ENCODE data around the gene NOL4L.
"Not testable (repeated sequence)": the region's sequence is repeated elsewhere in the genome, so short reads cannot be mapped to it uniquely, and the experiment has no call there.

NOL4L gene

DNA sequence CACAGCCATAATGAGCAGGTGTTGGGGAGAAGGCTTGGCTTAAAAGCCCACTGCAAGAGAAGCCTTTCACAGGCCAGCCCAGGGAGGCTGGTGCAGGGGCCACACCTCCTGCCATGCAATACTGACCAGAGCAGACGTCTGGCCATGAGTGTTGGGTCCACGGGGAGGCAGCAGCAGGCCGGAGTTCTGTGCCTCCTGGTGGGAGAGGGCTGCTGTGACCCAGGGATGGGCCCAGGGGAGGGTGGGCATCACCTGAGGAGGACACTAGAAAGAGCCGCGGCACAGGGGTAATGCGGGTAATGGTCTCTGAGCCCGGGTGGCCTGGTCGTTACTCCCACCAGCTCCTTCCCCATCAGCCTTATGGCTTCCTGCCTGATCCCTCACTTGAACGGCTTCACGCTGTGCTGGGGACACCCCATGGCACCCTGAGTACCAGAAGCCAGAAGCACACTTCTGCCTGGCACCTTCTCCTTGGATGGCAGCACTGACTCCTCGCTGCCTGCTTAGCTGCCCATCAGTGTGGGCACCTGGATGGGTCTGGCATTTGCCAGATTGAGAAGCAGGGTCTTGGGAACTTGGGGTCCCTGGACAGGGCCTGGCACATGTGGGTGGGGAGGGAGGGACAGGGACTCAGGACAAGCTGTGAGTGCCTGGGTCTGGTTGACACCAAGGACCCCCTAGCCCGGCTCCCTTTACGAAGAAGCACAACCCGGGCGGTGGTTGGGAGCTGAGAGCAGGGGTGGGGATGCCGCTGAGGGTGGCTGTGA lies 118.2 kb downstream of the NOL4L start:
- DNase-seq = no peak

DNA sequence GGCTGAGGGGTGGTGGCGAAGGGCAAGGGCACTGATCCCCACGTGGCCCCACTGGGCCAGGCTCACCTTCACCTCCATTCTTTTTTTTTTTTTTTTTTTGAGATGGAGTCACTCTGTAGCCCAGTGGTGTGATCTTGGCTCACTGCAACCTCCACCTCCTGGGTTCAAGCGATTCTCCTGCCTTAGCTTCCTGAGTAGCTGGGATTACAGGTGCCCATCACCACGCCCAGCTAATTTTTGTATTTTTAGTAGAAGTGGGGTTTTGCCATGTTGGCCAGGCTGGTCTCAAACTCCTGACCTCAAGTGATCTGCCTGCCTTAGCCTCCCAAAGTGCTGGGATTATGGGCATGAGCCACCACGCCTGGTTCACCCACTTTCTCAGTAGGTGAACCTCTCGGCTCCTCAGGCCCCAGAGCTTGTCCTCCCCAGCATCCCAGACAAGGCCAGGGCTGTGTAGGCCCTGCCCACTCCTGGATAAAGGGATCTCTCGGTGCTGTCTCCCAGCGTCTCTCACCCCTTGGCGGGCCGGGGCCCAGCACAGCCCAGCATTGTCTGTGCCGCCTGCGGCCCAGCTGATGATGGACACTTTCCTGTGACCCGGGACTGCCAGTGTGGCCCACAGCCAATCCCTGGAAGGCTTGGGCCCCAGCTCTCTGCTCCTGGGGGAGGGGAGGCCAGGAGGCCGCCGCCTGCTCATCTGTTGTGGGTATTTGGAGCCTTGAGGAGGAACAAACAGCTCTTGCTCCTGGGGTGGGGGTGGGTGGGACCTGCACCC lies 119.0 kb downstream of the NOL4L start:
- DNase-seq = not testable (repeated sequence)

DNA sequence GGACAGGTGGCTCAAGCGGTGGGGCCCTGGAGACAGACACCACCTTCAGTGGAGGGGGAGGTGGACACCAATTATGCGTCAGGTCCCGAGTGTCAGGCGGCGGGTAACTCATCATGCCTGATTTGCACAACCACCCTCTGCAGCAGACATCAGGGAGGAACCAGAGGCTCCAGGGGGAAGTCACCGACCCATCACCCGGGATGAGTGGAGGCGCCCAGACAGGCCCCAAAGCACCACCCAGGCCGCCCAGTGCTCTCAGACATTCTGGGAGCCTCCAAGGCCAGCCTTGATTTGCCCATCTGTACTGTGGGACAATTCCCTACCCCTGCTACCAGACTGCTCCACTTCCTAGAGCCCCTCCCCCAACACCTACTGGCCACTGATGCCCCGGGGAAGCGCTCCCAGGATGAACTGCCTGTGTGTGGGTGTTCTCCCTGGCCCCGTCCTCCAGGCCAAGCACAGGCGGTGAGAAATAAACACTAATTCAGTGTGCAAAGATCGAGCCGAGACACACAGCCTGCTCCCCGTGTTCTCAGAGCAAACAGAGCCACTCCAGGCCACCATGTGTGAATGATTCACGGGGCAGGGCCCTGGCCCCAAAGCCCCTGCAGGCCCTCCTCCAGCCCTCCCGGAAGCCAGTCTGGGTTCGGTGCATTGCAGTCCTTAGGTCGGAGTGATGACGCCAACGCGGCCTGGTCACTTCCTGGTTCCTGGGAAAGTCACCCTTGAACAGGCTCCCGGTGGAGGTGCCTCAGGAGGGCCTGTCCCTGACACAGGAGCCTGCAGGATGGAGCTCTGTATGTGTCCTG lies 119.8 kb downstream of the NOL4L start:
- DNase-seq = no peak

DNA sequence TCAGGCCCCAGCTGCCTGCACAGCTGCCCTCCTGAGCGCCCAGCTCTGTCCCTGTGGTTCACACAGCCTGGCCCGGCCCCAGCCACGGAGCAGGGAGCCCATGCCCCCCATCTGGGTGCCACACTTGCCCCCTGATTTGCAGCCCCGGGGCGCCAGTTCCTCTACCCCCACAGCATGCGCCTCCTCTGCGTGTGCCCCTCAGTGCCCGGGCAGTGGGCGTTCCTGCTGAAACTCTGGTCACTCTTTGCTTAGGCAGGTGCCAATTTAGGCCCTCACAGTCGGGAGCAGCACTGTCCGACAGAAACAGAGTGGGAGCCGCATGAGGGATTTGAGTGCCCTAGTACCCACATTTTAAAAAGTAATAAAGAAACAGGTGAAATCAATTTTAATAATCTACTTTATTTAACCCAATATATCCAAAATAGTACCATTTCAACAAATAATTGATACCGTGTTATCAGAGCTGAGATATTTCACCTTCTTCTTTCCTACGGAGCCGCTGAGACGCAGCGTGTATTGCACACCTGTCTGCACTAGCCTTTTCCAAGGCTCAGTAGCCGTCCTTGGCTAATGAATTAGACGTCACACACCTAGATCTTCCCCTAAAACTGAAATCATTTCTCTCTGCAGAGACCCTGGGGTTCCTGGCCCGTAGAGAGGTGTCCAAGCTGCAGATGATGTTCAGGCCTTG lies 120.6 kb downstream of the NOL4L start:
- DNase-seq = no peak

DNA sequence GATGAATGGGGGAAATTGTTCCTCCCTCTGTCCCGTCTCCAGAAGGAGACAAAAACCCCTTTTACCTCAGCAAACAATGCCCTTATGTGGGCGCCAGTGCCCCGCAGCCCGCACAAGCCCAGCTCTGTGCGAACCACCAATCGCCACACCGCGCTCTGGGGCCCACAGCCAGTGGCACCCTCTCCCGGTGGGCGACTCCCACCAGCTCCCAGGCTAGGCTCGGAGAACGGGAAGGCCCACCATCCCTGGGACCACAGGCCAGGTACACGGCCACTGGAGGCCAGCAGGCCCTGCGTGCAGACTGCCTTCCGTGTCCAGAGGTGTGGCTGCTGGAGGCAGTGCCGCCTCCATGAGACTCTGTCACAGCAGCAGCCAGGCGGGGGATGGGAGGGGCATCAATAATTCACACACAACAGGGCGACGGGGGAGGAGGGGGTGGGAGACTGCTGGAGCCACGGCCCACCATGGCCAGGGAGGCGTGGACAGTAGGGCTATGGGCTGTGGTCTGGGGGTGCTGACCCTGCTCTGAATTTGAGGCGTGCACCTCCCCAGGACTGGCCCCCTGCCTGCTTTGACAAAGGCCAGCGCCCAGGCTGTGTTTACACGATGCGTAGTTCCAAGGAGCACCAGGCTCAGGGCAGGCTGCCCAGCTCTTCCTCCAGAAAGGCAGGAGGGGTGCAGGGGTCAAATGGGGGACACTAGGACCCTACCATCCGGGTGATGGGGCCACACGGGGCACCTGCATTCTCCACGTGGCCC lies 121.3 kb downstream of the NOL4L start:
- DNase-seq = no peak

DNA sequence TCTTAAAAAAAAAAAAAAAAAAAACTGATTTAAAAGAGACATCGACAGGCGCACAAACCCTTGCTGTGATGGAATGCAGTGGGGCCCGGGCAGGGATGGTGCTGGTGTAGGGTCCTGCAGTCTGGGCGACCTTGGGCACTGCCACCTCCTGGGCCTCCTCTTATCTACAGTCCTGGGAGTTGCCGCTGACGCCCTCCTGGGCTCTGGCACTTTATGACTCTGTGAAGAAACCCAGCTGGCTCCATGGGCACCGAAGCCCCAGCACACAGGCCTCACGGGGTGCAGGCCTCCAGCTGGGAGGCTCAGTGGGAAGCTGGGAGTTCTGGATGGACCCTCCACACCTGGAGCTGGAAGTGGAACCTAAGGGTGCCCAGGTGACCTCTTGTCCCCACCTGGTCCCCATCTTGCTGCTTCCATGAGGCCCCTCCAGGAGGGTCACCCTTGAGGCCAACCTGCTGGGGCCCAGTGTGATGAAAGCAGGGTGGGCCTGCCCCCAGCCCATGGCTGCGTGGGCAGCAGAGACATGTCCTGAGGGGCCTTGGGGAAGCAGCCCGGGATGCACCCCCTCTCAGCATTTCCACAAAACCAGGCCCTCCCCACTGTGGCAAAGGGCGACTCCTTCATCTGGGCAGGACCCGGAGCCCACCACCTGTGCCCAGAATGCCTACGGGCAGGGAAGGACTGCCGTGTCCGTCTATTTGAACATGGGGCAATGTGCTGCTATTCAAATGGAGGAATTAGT lies 122.1 kb downstream of the NOL4L start:
- no peak for DNase-seq

DNA sequence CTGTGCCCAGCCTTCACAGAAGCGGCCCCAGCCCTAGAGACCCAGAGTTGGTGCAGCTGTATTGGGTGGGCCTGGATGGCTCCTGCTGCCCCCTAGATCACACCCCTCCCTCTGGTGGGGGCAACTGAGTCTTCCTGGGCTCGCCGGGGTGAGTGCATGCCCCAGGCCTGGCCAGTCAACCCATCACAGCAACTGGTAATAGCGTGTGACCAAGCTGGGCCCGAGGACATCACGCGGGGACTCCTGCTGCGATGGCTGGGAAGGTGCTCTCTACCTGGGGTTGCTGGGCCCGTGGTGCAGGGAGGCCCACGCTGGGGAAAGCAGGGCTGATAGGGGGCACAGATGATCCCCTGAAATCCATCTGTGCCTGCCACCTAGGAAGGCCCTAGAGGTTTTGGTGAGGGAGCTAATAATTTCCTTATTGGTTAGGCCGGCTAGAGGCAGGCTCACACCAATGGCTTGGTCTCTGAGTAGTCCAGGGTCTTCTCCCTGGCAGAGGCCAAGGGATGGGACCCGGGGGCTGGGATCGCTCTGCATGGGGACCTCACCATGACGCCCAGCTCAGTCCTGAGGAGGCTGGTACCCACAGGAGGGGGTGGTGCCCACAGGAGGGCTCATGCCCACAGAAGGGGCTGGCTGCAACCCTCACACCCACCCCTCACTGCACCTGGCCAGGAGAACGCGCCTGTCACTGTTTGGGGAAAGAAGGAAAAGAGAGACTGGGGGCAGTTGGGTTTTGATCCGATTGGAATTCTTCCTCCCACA lies 123.1 kb downstream of the NOL4L start:
- no peak for DNase-seq

DNA sequence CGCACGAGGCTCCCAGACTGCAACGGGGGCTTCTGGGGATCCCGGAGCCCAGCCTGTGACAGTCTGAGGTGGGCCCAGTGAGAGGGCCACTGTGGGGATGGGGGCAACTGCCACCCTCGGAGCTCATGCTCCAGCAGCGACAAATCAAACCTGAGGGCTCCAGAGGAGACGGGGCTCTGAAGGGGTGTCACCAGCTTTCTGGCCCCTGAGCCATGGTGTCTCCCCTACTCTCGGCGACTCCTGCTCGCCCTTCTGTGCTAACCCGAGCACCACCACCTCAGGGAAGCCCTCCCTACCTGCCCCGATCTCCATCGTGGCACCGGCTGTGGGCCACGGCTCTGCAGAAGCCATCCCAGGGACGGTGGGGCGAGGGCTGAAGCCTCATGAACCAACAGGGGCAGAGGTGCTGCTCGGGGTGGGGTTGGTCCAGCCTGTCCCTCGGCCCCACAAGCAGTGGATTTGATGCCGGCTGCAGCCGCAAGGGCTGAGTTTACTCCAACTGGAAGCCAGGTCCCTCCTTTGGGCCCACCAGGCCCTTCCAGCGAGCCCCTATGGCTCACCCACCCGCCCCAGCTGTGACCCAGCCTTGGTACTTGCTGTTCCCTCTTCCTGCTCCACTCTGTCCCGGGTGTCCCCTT lies 124.3 kb downstream of the NOL4L start:
- no peak for DNase-seq

DNA sequence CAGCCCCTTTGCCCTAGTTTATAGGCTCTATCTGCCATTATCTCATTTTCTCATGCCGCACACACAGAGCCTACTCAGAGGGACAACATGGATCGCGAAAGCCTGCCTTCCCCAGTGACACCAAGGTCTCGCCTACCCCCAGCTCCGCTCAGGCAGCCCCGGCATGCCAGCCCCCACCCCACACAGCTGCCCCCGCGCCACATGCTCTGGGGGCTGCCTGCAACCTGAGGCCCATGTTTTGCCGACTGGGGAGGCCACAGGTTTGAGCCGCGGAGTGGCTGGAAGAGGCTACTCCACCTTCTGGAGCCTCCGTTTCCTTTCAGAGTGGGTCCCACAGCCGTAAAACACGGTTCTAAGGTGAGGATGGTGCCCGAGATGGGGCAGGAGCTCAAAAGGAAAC lies 124.9 kb downstream of the NOL4L start:
- DNase-seq = no peak

DNA sequence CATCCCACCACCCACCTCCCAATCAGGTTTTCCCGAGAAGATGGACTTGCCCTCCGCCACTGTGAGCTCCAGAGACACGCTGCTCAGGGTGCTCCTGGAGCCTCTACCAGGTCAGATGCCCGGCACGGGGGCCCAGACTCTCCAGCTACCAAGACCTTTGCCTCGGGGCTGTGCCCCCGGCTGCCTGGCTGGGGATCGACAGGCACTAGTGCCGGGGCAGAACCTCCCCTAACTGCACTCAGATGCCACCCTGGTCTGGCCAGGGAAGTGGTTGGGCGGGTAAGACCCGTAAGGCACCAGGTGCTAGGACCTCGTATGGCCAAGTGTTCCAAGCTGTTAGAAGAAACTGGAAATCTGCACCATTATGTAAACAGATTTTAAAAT lies 126.3 kb downstream of the NOL4L start:
- DNase-seq = no peak

DNA sequence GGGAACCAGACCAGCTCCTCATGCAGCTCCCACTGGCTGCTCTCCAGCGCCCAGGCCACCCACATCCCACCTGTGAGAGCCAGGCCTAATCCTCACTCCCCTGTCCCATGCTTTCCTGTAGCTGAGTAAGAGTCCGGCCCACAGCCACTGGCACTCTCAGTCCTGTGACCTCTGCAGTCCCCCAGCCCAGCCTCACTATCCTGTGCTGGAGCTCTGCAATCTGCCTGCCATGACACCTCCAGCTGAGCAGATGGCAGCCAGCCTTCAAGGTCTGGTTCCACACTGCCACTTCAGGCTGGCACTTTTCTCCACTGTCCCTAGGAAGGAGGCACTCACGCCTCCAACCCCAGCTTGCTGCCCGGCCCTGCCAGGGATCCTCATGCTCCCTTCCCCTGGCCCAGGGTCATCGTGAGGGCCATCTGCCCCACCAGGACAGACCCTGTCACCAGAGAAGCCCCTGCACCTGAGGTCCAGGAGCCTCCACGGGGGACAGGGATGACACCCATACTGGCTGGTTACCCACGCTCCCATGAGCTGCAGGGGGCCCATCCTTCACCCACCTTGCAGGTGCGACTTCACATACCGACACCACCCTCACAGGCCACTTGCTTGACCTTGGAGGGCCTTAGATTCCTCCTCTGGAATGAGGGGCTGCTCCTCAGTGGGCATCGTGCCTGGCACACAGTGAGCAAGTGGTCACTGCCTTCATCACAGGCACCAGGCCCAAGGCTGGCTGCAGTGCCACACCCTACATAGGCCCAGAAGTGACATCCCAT lies 126.9 kb downstream of the NOL4L start:
- no peak for DNase-seq

DNA sequence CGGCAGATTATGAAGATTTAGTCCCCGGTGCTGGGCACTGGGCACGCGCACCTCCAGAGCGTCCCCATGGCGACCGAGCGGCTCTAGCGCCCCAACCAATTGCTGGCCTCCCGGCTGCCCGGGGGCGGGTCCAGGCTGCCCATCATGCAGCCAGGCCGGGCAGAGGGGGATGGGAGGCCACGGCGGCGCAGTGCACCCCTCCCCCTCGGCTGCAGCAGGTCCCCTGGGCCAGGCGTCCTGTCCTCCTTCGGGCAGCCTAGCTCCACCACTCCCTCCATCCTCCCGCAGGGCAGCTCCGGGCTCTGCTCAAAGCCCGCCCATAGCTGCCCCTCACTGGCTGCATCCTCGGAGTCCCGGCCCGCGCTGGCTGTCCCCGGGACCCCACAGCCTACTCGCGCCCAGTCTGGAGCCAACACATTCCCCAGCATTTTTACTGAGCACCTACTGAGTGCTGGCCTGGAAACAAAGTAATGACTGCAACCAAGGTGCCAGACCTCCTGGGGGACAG lies 127.6 kb downstream of the NOL4L start:
- DNase-seq = no peak

DNA sequence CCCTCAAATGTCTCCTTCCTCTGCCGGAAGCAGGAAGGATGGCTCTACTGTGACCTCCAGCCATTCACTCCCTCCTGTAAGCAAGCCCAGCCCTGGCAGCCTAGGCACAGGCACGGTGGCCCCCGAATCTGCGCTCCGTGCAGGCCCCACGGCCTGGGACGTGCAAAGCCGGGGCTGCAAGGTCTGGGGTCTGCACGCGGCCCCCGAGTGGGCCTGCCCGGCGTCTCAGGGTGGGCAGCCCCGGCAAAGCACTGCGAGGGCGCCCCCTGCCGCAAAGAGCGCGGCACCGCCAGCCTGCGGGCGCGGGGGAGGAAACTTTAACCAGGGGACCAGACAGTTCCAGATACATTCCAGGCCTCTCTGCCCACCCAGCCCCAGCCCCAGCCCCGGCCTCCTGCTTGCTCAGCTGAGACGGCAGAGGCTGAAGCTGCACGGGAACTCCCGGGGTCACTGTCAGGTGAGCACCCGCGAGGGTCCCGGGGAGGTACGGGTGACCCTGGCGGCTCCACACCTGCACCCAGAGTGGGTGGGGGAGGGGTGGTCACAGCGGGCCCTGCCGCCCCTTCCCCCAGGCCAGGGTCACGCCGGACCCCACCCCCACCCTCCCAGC lies 128.2 kb downstream of the NOL4L start:
- DNase-seq = peak; percentile 38

DNA sequence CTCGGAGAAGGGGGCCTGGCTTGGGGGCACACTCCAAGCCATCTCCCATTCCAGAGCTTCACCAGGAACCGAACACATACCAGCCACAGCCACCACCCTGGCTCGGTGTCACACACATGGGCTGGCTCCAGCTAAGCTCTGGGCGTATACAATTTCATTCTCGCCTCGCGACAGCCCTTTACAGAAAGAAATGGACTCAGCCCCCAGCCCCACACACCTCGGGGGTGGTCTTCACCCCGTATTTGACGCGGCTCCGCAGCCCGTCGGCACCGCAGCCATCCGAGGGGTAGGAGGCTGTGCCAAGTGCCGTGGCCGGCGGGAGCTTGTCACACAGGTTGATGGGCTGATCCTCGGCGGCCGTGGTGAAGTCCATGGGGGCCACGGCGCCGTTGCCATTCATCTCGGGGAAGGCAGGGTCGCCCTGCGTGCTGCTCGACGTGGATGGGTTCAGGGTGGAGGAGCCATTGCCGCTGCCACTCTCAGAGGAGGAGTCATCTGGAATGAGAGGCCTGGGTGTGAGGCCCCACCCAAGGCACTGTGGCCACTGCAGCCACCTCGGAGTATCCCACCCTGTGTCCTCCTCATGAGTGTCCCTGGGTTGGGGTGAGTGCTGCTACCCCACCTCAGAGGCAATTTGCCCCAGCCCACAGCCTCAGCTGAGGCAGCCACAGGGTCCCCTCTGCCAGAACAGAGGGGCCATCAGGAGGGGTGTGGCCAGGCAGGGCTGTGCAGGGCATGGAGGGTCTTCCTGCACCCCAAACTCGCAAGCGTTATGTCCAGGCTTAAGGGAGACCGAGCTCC lies 129.0 kb downstream of the NOL4L start:
- no peak for DNase-seq

DNA sequence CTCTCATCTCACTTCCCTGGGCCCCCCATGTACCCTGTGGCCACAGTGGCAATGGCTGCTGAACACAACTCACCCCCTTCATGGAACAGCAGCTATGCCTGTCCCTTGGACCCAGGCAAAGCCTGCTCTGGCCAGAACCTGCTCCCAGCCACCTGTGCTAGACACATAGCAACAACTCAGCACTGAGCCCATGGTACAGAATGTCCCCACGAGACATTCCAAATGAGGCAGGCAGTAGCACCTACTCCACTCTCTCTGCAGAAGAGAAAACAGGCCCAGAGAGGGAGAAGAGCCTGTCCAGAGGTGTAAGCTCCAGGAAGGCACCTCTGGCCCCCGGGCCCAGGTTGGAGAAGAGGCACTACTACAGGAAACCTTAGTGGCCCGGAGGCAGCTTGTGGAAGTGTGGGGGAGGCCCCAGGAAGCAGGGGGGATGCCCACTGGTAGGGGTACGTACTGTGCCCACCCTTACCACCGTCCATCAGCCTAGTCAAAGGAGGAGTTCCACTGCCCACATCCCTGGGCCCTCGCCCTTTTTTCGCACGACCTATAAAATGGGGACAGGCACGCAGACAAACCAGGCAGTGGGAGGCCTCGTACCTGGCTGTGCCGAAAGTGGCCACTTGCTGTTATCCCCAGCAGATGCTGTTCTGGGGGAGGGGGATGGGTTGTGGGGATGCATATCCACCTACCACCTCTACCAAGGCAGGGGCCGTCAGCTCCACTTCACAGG lies 129.8 kb downstream of the NOL4L start:
- no peak for DNase-seq

DNA sequence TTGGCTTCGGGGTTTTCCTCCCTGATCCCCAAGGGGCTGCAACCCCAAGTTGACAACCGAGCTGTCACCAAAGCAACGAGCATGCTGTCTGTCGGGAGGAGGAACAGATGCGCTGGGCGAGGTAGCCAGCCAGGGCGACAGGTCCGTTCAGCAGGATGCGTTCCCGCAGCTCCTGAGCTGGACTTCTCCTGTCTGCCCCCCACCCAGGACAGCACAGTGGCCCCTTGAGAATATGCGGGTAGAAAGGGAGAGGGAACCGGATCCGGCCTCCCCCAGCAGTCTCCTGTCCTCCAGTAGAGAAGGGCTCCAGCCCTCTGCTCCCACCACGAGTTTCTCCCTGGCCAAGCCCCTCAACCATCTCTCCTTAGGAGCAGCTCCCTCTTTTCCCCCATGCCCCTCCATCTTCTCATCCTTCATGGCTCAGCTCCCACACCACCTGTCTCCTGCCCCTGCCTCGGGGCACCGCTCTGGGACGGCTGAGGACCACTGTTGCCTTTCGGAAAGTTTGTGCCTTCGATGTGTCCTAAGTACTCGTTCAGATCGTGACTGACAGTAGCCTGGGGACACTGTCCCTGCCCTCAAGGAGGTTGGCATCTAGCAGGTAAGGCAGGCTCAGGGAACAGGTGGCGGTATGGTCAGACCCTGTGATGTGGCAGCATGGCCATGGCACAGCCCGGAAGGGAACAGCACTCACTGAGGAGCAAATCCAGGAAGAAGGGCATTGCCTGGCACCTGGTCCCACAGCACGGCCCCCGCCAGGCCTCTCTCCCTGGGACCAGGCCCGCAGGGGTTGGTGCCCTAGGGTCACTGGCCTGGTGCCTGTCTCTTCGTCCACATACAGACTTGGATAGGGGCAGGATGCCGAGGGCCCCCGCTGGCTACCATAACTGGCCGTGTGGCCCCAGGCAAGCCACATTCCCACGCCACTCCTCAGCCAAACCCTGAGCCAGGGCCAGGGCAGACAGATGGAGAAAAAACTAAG lies 130.7 kb downstream of the NOL4L start:
- no peak for DNase-seq
